ENCODE data around the gene BMP8A. TPM values are rescaled to one million over a fixed set of nuclear protein-coding genes. Genes with fewer than 3 reads are reported as not detected.
"Not testable (repeated sequence)": the region's sequence is repeated elsewhere in the genome, so short reads cannot be mapped to it uniquely, and the experiment has no call there.

BMP8A gene
- total RNA-seq, 1 donor from 2014 or later: 0.16 TPM

GRCh38 chr1:39519376-39519775, 27.9 kb downstream of the BMP8A start:
- H3K27ac ChIP-seq (replicated peaks); H3K36me3 ChIP-seq; H3K9me3 ChIP-seq (replicated peaks); H3K4me3 ChIP-seq; intact Hi-C loops (cut with micrococcal nuclease); H3K27me3 ChIP-seq (ENCODE audit: low read depth); H3K4me1 ChIP-seq; DNase-seq: not testable (repeated sequence)

DNA sequence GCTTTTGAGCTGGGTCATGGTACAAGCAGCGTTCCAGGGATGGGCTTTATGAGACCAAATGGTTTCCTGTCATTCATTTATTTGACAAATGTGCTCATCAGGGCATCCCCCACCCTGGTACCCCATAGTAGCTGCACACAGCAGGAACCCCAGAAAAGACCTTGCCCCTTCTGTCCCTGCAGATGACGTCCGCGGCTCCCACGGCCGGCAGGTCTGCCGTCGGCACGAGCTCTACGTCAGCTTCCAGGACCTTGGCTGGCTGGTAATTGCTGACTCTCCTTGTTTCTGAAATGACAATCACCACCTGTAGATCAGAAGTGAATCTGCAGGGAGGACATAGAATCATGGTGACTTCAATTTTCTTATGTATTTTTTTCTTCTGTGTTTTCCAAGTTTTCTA, 30.8 kb downstream of the BMP8A start:
- intact Hi-C loops (cut with micrococcal nuclease); H3K4me3 ChIP-seq; H3K9me3 ChIP-seq (replicated peaks); H3K27me3 ChIP-seq (ENCODE audit: low read depth); H3K27ac ChIP-seq (replicated peaks); DNase-seq; H3K4me1 ChIP-seq: not testable (repeated sequence)
- H3K36me3 ChIP-seq: peaks cover 15% of the 10 kb centered on the region

- Histone ChIP-seq H3K27ac (replicated peaks) (no peak overlapping the region), H3K4me3 (no peak overlapping the region), H3K27me3 (ENCODE audit: low read depth) (no peaks in the 10 kb centered on the region), H3K4me1 (no peaks in the 10 kb centered on the region), H3K9me3 (replicated peaks) (no peaks in the 10 kb centered on the region), H3K36me3 (peaks cover 22% of the 10 kb centered on the region)
- TF ChIP-seq, protein P1, sequence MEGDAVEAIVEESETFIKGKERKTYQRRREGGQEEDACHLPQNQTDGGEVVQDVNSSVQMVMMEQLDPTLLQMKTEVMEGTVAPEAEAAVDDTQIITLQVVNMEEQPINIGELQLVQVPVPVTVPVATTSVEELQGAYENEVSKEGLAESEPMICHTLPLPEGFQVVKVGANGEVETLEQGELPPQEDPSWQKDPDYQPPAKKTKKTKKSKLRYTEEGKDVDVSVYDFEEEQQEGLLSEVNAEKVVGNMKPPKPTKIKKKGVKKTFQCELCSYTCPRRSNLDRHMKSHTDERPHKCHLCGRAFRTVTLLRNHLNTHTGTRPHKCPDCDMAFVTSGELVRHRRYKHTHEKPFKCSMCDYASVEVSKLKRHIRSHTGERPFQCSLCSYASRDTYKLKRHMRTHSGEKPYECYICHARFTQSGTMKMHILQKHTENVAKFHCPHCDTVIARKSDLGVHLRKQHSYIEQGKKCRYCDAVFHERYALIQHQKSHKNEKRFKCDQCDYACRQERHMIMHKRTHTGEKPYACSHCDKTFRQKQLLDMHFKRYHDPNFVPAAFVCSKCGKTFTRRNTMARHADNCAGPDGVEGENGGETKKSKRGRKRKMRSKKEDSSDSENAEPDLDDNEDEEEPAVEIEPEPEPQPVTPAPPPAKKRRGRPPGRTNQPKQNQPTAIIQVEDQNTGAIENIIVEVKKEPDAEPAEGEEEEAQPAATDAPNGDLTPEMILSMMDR (IDR thresholded peaks at IDR 0.05; ENCODE audit: borderline replicate concordance): no peak
- intact Hi-C loops (cut with micrococcal nuclease): no loop called here
- no peak for DNase-seq
Observed at GRCh38 chr1:39522661-39523567, 31.5 kb downstream of the BMP8A start.

- intact Hi-C loops (cut with micrococcal nuclease): no loop called here
- Histone ChIP-seq H3K27ac (replicated peaks) (no peak overlapping the region), H3K36me3 (peaks cover 34% of the 10 kb centered on the region), H3K27me3 (ENCODE audit: low read depth) (no peaks in the 10 kb centered on the region), H3K4me3 (no peak overlapping the region), H3K4me1 (no peaks in the 10 kb centered on the region), H3K9me3 (replicated peaks) (no peaks in the 10 kb centered on the region)
- TF ChIP-seq, protein P1 (IDR thresholded peaks at IDR 0.05; ENCODE audit: borderline replicate concordance): no peak
- DNase-seq: no peak
Observed at GRCh38 chr1:39524171-39524570, 32.7 kb downstream of the BMP8A start.

DNA sequence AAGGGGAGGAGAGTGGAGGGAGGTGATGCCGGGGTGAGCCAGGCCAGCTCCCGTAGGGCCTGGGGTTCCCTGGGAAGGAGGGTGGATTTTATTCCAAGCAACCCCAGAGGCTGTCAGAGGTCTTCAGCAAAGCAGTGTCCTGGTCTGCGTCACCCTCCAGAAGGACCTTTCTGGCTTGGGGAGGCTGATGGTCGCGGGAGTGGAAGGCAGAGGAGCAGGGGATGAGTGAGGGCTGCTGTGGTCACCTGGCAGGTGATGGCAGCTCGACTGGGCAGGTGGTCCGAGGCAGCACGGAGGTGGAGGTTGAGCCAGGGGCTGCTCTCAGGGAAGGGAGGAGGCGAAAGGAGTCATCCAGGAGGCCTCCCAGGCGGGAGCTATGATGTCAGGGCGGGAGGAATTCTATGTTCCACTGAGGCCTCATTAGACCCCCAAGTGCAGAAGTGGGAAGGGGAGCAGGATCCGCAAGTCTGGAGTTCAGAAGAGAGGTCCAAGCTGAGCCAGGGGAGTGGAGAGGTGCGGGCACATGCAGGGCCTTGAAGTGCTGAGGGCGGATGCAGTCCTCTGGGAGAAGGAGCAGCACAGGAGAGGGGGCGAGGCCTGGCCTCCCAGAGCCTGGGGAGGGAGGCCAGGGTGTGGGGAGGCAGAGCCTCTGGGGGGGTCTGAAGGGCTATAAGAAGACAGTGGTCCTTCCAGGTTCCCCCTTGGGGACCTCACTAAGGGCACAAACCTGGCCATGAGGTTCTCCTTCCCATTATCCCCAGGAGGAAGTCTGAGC, 33.3 kb downstream of the BMP8A start:
- no peak overlapping the region for H3K27ac ChIP-seq (replicated peaks)
- intact Hi-C loops (cut with micrococcal nuclease): no loop called here
- TF ChIP-seq, protein P1 (IDR thresholded peaks at IDR 0.05; ENCODE audit: borderline replicate concordance): no peak

DNA sequence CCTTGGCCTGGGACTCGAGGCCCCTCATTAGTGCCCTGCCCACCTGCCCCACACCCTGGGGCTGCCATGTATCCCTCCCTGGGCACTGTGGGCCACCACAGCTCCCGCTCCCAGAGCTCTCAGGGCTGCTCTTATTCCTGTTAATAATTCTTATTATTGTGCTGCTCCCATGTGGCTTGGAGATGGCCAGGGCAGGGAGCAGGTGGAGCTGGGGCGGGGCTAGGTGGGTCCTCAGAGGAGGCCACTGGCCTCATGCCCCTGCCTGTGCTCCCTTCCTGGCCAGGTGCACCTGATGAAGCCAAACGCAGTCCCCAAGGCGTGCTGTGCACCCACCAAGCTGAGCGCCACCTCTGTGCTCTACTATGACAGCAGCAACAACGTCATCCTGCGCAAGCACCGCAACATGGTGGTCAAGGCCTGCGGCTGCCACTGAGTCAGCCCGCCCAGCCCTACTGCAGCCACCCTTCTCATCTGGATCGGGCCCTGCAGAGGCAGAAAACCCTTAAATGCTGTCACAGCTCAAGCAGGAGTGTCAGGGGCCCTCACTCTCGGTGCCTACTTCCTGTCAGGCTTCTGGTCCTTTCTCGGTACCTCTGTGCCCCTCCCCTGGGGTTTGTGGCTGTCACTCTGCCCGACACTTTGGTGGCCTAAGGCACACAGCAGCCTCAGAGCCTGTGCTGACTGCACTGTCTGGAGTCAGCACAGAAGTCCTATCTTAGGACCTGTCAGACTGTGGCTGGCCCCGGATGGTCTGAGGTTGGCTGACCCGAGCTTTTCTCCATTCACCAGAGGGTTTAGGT, 34.1 kb downstream of the BMP8A start:
- TF ChIP-seq, protein P1 (IDR thresholded peaks at IDR 0.05; ENCODE audit: borderline replicate concordance): no peak
- Histone ChIP-seq H3K36me3 (peaks cover 36% of the 10 kb centered on the region), H3K27ac (replicated peaks) (peak overlapping the region; percentile 42), H3K4me1 (no peaks in the 10 kb centered on the region), H3K4me3 (no peak overlapping the region), H3K27me3 (ENCODE audit: low read depth) (no peaks in the 10 kb centered on the region), H3K9me3 (replicated peaks) (no peaks in the 10 kb centered on the region)
- no peak for DNase-seq
- intact Hi-C loops (cut with micrococcal nuclease): no loop called here

More for the DNA sequence above, 33.3 kb downstream of the BMP8A start:
- H3K4me3 ChIP-seq: no peak overlapping the region
- no peaks in the 10 kb centered on the region for H3K9me3 ChIP-seq (replicated peaks)
- peaks cover 36% of the 10 kb centered on the region for H3K36me3 ChIP-seq
- DNase-seq: no peak
- no peaks in the 10 kb centered on the region for H3K4me1 ChIP-seq
- no peaks in the 10 kb centered on the region for H3K27me3 ChIP-seq (ENCODE audit: low read depth)
